HG03469 (cell line): ENCODE measurements around the gene ADAM15.

Experiments used
- ATAC-seq: cut with Tn5 transposase; IDR thresholded peaks from one replicate; pipeline ENCODE4 v1.9.1; 2021; ENCODE audit warnings: mild to moderate bottlenecking, moderate library complexity, moderate number of reproducible peaks; ENCODE audit not compliant: unreplicated experiment

The ADAM15 gene

DNA sequence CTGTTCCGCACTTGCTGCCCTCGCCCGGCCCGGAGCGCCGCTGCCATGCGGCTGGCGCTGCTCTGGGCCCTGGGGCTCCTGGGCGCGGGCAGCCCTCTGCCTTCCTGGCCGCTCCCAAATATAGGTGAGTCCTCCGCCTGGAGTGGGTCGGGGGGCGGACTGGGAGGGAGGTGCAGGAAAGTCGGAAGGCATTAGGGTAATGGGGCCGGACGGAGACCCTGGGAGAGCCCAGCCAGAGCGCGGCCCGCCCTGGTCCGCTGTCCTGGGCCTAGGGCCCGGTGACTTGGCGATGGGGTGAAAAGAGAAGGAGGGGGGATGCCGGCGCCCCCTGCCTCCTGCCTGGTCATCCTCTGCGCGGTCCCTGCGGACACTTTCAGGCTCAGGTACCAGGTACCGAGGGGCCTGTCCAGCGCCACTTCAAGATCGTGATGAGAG lies 243 bp downstream of the ADAM15 start:
- ATAC-seq: no peak

- ATAC-seq: no peak
Observed at GRCh38 chr1:155051777-155052398, 772 bp downstream of the ADAM15 start.

- ATAC-seq: no peak
Observed at GRCh38 chr1:155052439-155053395, 1.6 kb downstream of the ADAM15 start.

- ATAC-seq: no peak
Observed at GRCh38 chr1:155053531-155054105, 2.5 kb downstream of the ADAM15 start.

DNA sequence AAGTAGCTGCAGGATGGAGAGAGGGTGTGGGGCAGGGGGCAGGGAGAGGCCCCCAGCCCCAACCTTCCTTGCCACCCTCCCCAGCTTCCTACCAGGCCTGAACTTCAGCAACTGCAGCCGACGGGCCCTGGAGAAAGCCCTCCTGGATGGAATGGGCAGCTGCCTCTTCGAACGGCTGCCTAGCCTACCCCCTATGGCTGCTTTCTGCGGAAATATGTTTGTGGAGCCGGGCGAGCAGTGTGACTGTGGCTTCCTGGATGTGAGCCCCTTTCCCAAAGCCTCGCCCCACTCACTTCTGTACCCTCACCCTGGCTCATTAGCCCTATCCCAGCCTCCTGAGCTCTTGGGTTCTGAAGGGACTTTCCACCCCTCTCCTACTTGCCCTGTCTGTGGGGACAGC lies 6.0 kb downstream of the ADAM15 start:
- no peak for ATAC-seq

GRCh38 chr1:155057788-155058211 lies 6.7 kb downstream of the ADAM15 start:
- no peak for ATAC-seq

- ATAC-seq: no peak
Observed at GRCh38 chr1:155060736-155061135, 9.6 kb downstream of the ADAM15 start.

DNA sequence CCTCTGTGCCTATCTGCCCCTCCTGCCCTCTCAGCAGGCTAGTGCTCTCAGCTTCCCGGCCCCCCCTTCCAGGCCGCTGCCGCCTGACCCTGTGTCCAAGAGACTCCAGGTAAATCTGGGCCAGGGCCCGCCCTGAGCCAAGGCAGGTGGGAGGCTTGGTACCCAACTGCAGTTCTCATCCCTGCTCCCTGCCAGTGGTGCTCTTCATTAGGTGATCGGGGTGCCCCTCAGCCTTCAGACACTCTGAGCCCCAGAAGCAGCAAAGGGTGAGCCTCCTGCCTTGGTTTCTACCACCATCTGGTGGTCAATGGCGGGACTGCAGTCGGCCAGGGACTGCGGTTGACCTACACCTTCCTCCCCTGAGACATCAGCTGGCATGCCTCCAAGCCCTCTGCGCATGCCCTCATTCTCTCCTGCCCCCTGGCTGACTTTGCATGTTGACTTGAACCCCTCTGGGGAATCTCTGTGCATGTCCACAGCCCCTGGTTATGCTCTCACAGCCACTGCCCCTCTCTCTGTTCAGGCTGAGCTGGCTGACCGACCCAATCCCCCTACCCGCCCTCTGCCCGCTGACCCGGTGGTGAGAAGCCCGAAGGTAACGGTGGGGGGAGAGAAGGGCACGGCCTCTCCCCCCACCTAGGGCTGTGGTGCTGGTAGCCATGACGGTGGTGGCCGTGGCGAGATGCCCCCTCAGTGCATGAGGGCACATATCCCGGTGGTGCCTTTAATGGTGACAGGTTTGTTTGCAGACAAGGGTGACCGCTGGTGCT lies 10.4 kb downstream of the ADAM15 start:
- no peak for ATAC-seq

DNA sequence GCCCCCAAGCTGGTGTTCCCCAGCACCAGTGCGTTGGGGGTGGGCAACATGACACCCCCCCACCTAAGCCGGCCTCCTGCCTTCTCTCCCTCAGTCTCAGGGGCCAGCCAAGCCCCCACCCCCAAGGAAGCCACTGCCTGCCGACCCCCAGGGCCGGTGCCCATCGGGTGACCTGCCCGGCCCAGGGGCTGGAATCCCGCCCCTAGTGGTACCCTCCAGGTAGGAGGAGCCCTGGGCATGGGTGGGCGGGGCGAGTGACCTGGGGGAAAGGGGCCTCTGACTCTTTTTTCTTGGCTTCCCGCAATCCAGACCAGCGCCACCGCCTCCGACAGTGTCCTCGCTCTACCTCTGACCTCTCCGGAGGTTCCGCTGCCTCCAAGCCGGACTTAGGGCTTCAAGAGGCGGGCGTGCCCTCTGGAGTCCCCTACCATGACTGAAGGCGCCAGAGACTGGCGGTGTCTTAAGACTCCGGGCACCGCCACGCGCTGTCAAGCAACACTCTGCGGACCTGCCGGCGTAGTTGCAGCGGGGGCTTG lies 11.1 kb downstream of the ADAM15 start:
- no peak for ATAC-seq

DNA sequence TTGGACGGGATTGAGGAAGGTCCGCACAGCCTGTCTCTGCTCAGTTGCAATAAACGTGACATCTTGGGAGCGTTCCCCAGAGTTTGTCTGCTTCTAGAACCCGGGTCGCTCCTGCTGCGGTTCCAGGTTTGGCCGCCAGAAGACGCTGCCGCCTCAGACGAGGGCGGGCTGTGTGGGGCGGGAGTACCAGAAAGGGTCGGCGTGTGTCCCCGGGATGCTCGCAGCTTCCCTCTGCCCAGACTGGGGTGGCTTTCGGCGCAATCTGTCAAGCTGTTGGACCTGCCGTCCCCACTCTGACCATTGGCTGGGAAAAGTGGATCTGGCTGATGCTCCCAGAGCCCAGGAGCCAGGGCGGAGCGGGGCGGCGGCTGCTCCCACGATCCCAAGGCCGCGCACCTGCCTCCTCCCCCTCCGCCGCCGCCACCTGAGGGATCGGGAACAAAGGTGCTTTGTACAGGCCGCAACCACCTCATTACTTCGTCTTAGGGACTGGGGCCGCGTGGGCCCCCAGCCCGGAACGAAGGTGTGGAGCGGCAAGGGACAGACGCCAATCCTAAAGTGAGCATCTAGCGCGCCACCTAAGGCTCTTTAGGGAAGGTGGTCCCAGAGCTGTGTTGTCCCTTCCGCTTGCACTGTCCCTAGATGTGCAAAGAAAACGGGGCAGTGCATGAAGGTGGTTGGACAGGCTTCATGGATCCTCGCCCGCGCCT lies 11.7 kb downstream of the ADAM15 start:
- no peak for ATAC-seq

DNA sequence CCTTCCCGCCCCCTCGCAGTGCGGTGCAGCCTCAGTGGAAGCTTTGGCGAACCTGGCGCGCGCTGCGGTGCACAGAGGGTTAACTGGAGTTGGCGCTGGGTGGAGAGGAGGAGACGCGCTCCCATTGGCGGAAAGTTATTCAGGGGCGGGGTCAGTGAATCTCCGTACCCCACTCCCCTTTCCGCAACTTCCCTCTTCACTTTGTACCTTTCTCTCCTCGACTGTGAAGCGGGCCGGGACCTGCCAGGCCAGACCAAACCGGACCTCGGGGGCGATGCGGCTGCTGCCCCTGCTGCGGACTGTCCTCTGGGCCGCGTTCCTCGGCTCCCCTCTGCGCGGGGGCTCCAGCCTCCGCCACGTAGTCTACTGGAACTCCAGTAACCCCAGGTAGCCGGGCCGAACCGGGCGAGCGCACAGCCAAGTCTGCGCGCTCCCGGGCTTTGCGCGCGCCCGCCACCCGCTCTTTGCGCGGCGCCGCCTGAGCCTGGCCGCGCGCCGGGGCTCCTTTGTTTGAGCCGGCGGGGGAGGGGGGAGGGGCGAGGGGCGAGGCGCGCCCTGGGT lies 12.5 kb downstream of the ADAM15 start, which contains the start of gene EFNA4:
Gene EFNA4, plus strand, starts transcription at position 191 of the 561 bp plus-strand sequence. Its CDS starts 84 bp downstream, at position 275.
- peak; percentile 48 for ATAC-seq

- no peak for ATAC-seq
Observed at GRCh38 chr1:155064111-155064831, 13.2 kb downstream of the ADAM15 start.

- ATAC-seq: no peak
Observed at GRCh38 chr1:155064832-155065429, 13.8 kb downstream of the ADAM15 start.

GRCh38 chr1:155066777-155067176 lies 15.7 kb downstream of the ADAM15 start:
- no peak for ATAC-seq

GRCh38 chr1:155068599-155068998 lies 17.5 kb downstream of the ADAM15 start:
- ATAC-seq: no peak

DNA sequence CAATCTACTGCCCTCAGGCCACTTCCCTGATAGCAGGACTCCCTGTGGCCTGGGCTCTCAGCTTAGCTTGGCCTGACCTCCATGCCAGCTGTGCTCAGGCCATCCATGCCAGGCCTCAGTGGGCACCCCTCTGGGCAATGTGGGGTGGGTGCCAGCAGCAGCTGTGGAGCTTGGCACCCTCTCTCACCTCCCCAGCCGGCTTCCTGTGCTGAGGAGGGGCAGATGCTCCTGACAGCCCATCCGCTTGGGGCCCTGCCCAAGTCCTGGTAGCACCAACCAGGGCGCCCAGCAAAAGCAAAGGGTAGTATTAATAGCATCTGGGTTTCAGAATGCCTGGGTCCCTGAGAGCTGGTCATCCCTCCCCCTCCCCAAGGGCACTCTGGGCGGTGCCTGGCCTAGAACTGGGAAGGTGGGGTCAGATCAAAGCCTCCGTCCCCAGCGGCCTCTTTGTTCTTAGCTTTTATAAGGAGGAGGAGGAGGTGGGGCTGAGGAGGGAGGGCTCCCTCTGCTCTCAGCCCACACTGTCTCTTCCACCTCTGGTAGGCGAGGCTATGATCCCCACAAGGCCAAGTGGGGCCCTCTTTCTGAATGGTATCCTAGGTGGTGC lies 18.5 kb downstream of the ADAM15 start:
- ATAC-seq: no peak

GRCh38 chr1:155070158-155070621 lies 19.1 kb downstream of the ADAM15 start:
- ATAC-seq: no peak
